Gastroesophageal sphincter (tissue), 3 donors: ENCODE measurements around the gene SAGE1.
"Not testable (repeated sequence)": the region's sequence is repeated elsewhere in the genome, so short reads cannot be mapped to it uniquely, and the experiment has no call there.

Experiments
- CTCF ChIP-seq, 4 experiments: fragments of 200-600 bp in 2 of 4; fragments of 450-650 bp in 2 of 4; sonication (generic) in 1 of 4; IDR thresholded peaks; one replicate each; pipeline ENCODE4 v1.5.1; 2017 to 2019; ENCODE audit warnings: antibody characterized with exemption in 4 of 4, mild to moderate bottlenecking in 2 of 4, moderate library complexity in 2 of 4
- EP300 ChIP-seq: sonication (generic); formaldehyde crosslinking; IDR thresholded peaks from one replicate; pipeline ENCODE4 v1.6.1; 2017; ENCODE audit warnings: antibody characterized with exemption, mild to moderate bottlenecking
- POLR2A ChIP-seq, 2 donors: fragments of 450-650 bp; IDR thresholded peaks; one replicate each; pipeline ENCODE4 v1.6.1; 2017; ENCODE audit warnings: antibody characterized with exemption in 2 of 2, mild to moderate bottlenecking in 2 of 2, moderate library complexity in 1 of 2
- POLR2AphosphoS5 ChIP-seq: sonication (generic); formaldehyde crosslinking; IDR thresholded peaks from one replicate; pipeline ENCODE4 v1.6.1; 2017; ENCODE audit warnings: antibody characterized with exemption

DNA sequence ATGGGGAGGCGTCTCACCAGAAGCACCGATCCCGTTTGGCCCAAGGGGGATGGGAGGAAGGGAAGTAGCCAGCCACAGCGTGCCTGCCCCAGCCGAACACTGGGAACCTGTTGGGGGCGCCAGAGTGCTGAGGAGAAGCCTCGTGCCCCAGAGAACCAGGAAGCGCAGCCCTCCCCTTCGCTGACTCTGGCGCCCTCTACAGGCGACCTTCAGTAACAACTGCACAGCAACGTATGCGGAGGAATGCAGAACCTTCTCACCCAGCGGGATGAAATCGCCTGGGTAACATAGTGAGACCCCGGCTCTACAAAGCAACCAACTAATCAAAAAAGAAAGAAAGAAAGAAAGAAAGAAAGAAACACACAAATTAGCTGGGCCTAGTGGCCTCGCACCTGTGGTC lies 21.8 kb upstream of the SAGE1 start, which contains the start of gene CT45A9:
- TF ChIP-seq POLR2A (IDR thresholded peaks at IDR 0.05); CTCF (IDR thresholded peaks at IDR 0.05); EP300; POLR2AphosphoS5: not testable (repeated sequence)
